Mesendoderm (in vitro differentiated cells): ENCODE measurements around the gene ELOVL7.
"Not testable (repeated sequence)": the region's sequence is repeated elsewhere in the genome, so short reads cannot be mapped to it uniquely, and the experiment has no call there.

Experiments used
- DNase-seq: peaks from one replicate; pipeline ENCODE4 v3.0.0; 2013
- H2AK5ac ChIP-seq: 2 replicates; pipeline ENCODE4 v1.6.1; 2013; ENCODE audit warnings: low read length, inconsistent platforms
- H2BK120ac ChIP-seq: 2 replicates; pipeline ENCODE4 v1.6.1; 2013; ENCODE audit warnings: low read depth, mild to moderate bottlenecking, low read length, moderate library complexity, mixed read lengths
- H2BK15ac ChIP-seq: replicated peaks from 2 replicates; pipeline ENCODE4 v1.6.1; 2013; ENCODE audit warnings: low read depth, mild to moderate bottlenecking, moderate library complexity
- H2BK5ac ChIP-seq: 2 replicates; pipeline ENCODE4 v1.6.1; 2013; ENCODE audit warnings: low read length, inconsistent platforms
- H3K18ac ChIP-seq: 2 replicates; pipeline ENCODE4 v1.6.1; 2013; ENCODE audit warnings: mild to moderate bottlenecking, low read length, mixed read lengths
- H3K23ac ChIP-seq: one replicate; pipeline ENCODE4 v1.6.1; 2013; ENCODE audit warnings: low read length
- H3K27ac ChIP-seq: 2 replicates; pipeline ENCODE4 v1.5.1; 2013; ENCODE audit warnings: low read depth, mild to moderate bottlenecking, inconsistent platforms, low read length, moderate library complexity
- H3K27me3 ChIP-seq: 2 replicates; pipeline ENCODE4 v1.6.1; 2013; ENCODE audit warnings: low read length, control low read depth, mild to moderate bottlenecking, inconsistent platforms; ENCODE audit not compliant: insufficient read depth, poor library complexity
- H3K36me3 ChIP-seq: 2 replicates; pipeline ENCODE4 v1.6.1; 2013; ENCODE audit warnings: low read length, inconsistent platforms; ENCODE audit not compliant: control insufficient read depth, insufficient read depth
- H3K4ac ChIP-seq: one replicate; pipeline ENCODE4 v1.6.1; 2013; ENCODE audit warnings: low read depth, mild to moderate bottlenecking, low read length, moderate library complexity
- H3K4me1 ChIP-seq: 2 replicates; pipeline ENCODE4 v1.6.1; 2013; ENCODE audit warnings: low read depth, low read length, inconsistent platforms; ENCODE audit not compliant: control insufficient read depth
- H3K4me2 ChIP-seq: 2 replicates; pipeline ENCODE4 v1.6.1; 2013; ENCODE audit warnings: low read length
- H3K4me3 ChIP-seq: 2 replicates; pipeline ENCODE4 v1.5.1; 2013; ENCODE audit warnings: mild to moderate bottlenecking, low read length
- H3K56ac ChIP-seq: one replicate; pipeline ENCODE4 v1.6.1; 2013; ENCODE audit warnings: low read length
- H3K79me1 ChIP-seq: 2 replicates; pipeline ENCODE4 v1.6.1; 2013; ENCODE audit warnings: low read length, inconsistent platforms
- H3K79me2 ChIP-seq: 2 replicates; pipeline ENCODE4 v1.6.1; 2013; ENCODE audit warnings: mild to moderate bottlenecking, low read length; ENCODE audit not compliant: control insufficient read depth, insufficient read depth
- H3K9ac ChIP-seq: 2 replicates; pipeline ENCODE4 v1.6.1; 2013; ENCODE audit warnings: low read length, inconsistent platforms
- H4K5ac ChIP-seq: one replicate; pipeline ENCODE4 v1.6.1; 2013; ENCODE audit warnings: low read length
- H4K8ac ChIP-seq: one replicate; pipeline ENCODE4 v1.6.1; 2013; ENCODE audit warnings: low read depth, mild to moderate bottlenecking, control low read depth, low read length, moderate library complexity
- WGBS: extraction: QIAGEN DNeasy Blood & Tissue Kit; methylation state at CpG from one replicate; pipeline ENCODE4 v1.1.7; 2013; ENCODE audit warnings: low lambda C conversion rate, missing lambda C conversion rate; ENCODE audit not compliant: insufficient coverage; ENCODE audit errors: extremely low coverage; 5-methylcytosine and 5-hydroxymethylcytosine counted together

ELOVL7 gene

DNA sequence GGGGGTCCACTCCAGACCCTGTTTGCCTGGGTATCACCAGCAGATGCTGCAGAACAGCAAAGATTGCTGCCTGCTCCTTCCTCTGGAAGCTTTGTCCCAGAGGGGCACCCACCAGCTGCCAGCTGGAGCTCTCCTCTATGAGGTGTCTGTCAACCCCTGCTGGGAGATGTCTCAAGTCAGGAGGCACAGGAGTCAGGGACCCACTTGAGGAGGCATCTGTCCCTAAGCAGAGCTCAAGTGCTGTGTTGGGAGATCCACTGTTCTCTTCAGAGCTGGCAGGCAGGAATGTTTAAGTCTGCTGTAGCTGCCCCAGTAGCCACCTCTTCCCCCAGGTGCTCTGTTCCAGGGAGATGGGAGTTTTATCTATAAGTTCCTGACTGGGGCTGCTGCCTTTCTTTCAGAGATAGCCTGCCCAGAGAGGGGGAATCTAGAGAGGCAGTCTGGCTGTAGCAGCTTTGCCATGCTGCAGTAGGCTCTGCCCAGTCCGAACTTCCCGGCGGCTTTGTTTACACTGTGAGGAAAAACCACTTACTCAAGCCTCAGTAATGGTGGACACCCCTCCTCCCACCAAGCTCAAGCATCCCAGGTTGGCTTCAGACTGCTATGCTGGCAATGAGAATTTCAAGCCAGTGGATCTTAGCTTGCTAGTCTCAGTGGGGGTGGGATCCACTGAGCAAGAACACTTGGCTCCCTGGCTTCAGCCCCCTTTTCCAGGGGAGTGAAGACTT, 128.7 kb downstream of the ELOVL7 start:
- H3K79me2 ChIP-seq, H3K23ac ChIP-seq, H3K9ac ChIP-seq, H3K4me3 ChIP-seq, H3K4me1 ChIP-seq, H3K27ac ChIP-seq, H3K36me3 ChIP-seq, H2BK120ac ChIP-seq, H3K4me2 ChIP-seq, H3K4ac ChIP-seq, H3K27me3 ChIP-seq, H4K5ac ChIP-seq, H4K8ac ChIP-seq, H2AK5ac ChIP-seq, H3K79me1 ChIP-seq, H2BK5ac ChIP-seq, DNase-seq, H3K56ac ChIP-seq, H2BK15ac ChIP-seq, H3K18ac ChIP-seq: not testable (repeated sequence)
- no CpG with 5 or more reads among the region's 3 CpGs for WGBS

DNA sequence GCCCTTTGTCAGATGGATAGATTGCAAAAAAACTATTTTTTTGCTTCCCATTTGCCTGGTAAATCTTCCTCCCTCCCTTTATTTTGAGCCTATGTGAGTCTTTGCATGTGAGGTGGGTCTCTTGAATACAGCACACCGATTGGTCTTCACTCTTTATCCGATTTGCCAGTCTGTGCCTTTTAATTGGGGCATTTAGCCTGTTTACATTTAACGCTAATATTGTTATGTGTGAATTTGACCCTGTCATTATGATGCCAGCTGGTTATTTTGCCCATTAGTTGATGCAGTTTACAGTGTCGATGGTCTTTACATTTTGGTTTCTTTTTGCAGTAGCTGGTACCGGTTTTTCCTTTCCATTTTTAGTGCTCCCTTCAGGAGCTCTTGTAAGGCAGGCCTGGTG, 131.1 kb downstream of the ELOVL7 start:
- no peak overlapping the region for H4K8ac ChIP-seq
- no peak overlapping the region for H3K23ac ChIP-seq
- no peak overlapping the region for H2BK15ac ChIP-seq
- no peaks in the 10 kb centered on the region for H3K36me3 ChIP-seq
- H2BK120ac ChIP-seq: no peak overlapping the region
- no peak overlapping the region for H3K4ac ChIP-seq
- H4K5ac ChIP-seq: no peak overlapping the region
- H3K18ac ChIP-seq: no peak overlapping the region
- H3K79me1 ChIP-seq: no peaks in the 10 kb centered on the region
- H3K4me2 ChIP-seq: no peak overlapping the region
- H3K9ac ChIP-seq: no peak overlapping the region
- no peak overlapping the region for H3K4me3 ChIP-seq
- no peaks in the 10 kb centered on the region for H3K4me1 ChIP-seq
- no peaks in the 10 kb centered on the region for H3K79me2 ChIP-seq
- DNase-seq: no peak
- WGBS: no CpG with 5 or more reads among the region's 5 CpGs
- no peak overlapping the region for H2AK5ac ChIP-seq
- no peak overlapping the region for H2BK5ac ChIP-seq
- no peaks in the 10 kb centered on the region for H3K27me3 ChIP-seq
- no peak overlapping the region for H3K56ac ChIP-seq
- no peak overlapping the region for H3K27ac ChIP-seq

DNA sequence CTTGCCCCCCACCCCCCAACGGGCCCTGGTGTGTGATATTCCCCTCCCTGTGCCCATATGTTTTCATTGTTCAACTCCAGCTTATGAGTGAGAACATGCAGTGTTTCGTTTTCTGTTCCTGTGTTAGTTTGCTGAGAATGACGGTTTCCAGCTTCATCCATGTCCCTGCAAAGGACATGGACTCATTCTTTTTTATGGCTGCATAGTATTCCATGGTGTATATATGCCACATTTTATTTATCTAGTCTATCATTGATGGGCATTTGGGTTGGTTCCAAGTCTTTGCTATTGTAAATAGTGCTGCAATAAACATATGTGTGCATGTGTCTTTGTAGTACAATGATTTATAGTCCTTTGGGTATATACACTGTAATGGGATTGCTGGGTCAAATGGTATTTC, 132.2 kb downstream of the ELOVL7 start:
- not testable (repeated sequence) for H2BK15ac ChIP-seq, H4K8ac ChIP-seq, H4K5ac ChIP-seq, H3K79me2 ChIP-seq, H2BK120ac ChIP-seq, H3K4ac ChIP-seq, H3K23ac ChIP-seq, H2AK5ac ChIP-seq, DNase-seq, H3K18ac ChIP-seq, H3K56ac ChIP-seq, H3K79me1 ChIP-seq, H2BK5ac ChIP-seq, H3K4me1 ChIP-seq, H3K36me3 ChIP-seq, H3K27ac ChIP-seq, H3K4me3 ChIP-seq, H3K4me2 ChIP-seq, H3K27me3 ChIP-seq, H3K9ac ChIP-seq
- WGBS: no CpG with 5 or more reads among the region's 3 CpGs

- H3K9ac ChIP-seq: no peak overlapping the region
- no peak overlapping the region for H3K4me3 ChIP-seq
- no peak overlapping the region for H3K23ac ChIP-seq
- no peak overlapping the region for H3K27ac ChIP-seq
- H2BK120ac ChIP-seq: no peak overlapping the region
- H3K18ac ChIP-seq: no peak overlapping the region
- H3K56ac ChIP-seq: no peak overlapping the region
- H4K5ac ChIP-seq: no peak overlapping the region
- no peak overlapping the region for H3K4me2 ChIP-seq
- no peaks in the 10 kb centered on the region for H3K79me2 ChIP-seq
- no peak overlapping the region for H2BK5ac ChIP-seq
- H3K4ac ChIP-seq: no peak overlapping the region
- H2BK15ac ChIP-seq: no peak overlapping the region
- no peaks in the 10 kb centered on the region for H3K4me1 ChIP-seq
- no CpG with 5 or more reads among the region's 3 CpGs for WGBS
- no peak overlapping the region for H2AK5ac ChIP-seq
- peak; percentile 40 for DNase-seq
- H3K27me3 ChIP-seq: no peaks in the 10 kb centered on the region
- no peaks in the 10 kb centered on the region for H3K79me1 ChIP-seq
- no peak overlapping the region for H4K8ac ChIP-seq
- H3K36me3 ChIP-seq: no peaks in the 10 kb centered on the region
Observed at GRCh38 chr5:60710362-60710761, 133.7 kb downstream of the ELOVL7 start.

DNA sequence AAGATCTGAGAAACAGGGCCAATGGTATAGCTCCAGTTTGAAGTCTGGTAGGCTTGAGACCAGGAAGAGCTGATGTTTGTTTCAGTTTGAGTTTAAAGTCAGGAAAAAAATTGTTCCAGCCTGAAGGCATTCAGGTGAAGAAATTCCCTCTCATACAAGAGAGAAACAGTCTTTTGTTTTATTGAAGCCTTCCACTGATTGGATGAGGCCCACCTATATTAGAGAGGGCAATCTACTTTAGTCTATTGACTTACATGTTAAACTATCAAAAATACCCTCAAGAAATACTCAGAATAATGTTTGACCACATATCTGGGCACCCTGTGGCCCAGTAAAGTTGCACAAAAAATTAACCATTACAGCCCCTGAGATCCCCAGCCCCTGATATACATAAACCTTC, 138.9 kb downstream of the ELOVL7 start:
- no peak overlapping the region for H3K9ac ChIP-seq
- no peak for DNase-seq
- no peak overlapping the region for H3K27ac ChIP-seq
- H3K23ac ChIP-seq: no peak overlapping the region
- no peak overlapping the region for H4K8ac ChIP-seq
- H3K36me3 ChIP-seq: no peaks in the 10 kb centered on the region
- peaks cover 6% of the 10 kb centered on the region for H3K4me1 ChIP-seq
- no peak overlapping the region for H3K18ac ChIP-seq
- H3K27me3 ChIP-seq: no peaks in the 10 kb centered on the region
- H2AK5ac ChIP-seq: no peak overlapping the region
- H3K79me2 ChIP-seq: no peaks in the 10 kb centered on the region
- no peaks in the 10 kb centered on the region for H3K79me1 ChIP-seq
- no peak overlapping the region for H3K4me3 ChIP-seq
- no peak overlapping the region for H2BK120ac ChIP-seq
- H3K56ac ChIP-seq: no peak overlapping the region
- H2BK15ac ChIP-seq: no peak overlapping the region
- no peak overlapping the region for H3K4ac ChIP-seq
- H4K5ac ChIP-seq: no peak overlapping the region
- no peak overlapping the region for H2BK5ac ChIP-seq
- H3K4me2 ChIP-seq: no peak overlapping the region

GRCh38 chr5:60703944-60704343, 140.1 kb downstream of the ELOVL7 start:
- Histone ChIP-seq H3K79me1 (no peaks in the 10 kb centered on the region), H3K4me3 (no peak overlapping the region), H4K8ac (no peak overlapping the region), H3K27ac (no peak overlapping the region), H3K18ac (no peak overlapping the region), H2AK5ac (no peak overlapping the region), H3K4ac (no peak overlapping the region), H4K5ac (no peak overlapping the region), H2BK5ac (no peak overlapping the region), H3K4me1 (peaks cover 6% of the 10 kb centered on the region), H3K23ac (no peak overlapping the region), H3K56ac (no peak overlapping the region), H3K36me3 (no peaks in the 10 kb centered on the region), H3K4me2 (no peak overlapping the region), H3K79me2 (peaks cover 2% of the 10 kb centered on the region), H2BK15ac (no peak overlapping the region), H3K9ac (no peak overlapping the region), H2BK120ac (no peak overlapping the region), H3K27me3 (no peaks in the 10 kb centered on the region)
- no CpG with 5 or more reads among the region's 2 CpGs for WGBS
- DNase-seq: no peak
